GM18526 (cell line): Measurements from ENCODE around the gene VIPR2.

Source experiments
- POLR2A ChIP-seq: IDR thresholded peaks from 3 replicates; pipeline ENCODE4 v1.6.1; 2011; ENCODE audit not compliant: insufficient read length; ENCODE audit errors: extremely low read depth

The VIPR2 gene

DNA sequence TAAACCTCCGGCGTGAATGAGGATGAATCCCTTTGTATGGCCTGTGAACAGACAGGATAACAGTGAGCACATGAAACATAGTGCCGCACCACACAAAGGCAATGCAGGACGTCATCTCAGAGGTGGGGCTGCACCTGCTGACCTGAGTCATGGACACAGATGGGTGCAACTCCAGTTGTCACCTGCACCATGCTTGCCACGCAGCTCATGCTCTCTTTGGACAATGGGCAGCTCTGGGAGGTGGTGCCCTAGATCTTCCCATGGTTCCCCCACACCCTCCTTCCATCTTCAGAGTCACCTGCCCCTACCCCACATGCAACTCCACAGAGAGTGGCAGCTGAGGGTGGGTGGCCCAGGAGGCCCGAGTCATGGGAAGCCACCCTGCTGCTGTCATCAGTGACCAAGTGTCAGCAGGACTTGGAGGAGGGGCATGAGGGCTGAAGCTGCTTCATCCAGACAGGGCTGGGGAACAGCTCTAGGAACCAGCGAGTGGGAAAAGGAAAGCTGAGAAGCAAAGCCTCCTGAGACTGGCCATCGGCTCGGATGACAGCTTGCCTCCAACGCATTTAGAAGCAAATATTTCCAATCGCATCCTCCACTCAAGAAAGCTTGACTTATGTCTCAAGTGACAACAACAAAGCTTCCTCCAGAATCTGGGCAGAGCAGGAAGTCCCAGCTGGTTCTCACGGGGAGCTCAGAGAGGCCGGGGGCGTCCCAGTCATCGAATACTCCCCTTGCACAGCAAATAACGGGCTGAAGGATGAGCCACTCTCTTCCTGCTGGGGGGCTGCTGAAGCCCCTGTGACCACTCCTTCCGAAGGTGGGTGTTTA lies 27.1 kb downstream of the VIPR2 start:
- TF ChIP-seq POLR2A, result no peak

GRCh38 chr7:159116581-159117339 lies 27.9 kb downstream of the VIPR2 start:
- TF ChIP-seq POLR2A, result no peak

DNA sequence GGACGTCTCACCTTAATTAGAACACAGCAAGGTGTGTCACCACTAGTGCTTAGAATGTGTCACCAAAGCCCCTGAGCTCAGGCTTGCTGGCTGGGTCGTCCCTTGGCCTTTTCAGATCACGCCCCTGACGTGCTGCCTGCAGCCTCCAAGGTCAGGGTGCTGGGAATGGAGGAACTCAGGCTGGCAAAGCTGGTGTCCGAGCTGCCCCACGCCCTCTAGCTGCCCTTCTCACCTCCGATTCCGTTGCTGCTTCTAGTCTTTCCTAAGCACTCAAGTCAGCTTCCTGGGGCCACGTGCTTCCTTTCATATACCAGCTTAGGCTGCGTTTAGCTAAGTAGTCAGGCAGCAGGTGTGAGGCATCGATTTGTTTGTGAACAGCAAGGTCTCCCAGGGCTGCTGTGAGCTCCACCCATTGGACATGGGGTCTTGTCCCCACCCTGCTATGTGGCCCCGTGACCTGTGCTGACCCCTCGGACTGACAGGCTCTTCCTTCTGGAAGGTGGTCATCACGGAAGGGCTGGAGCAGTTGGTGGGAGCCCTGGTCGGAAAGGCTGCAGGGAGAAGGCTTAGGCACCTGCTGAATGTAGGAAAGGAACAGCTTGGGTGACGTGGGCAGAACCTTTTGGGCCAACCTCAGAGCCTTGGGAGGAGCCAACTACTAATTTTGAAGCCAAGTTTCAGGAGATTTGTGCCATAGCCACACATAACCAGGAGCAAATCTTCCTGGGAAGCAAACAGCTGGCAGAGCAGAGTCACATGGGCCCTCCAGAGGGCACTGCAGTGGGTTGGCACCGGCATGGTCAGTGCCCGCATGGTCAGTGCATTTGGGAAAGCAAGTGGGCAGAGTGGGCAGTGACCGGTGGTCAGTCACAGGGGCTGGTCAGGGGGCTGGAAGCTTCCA lies 28.8 kb downstream of the VIPR2 start:
- no peak for TF ChIP-seq POLR2A

DNA sequence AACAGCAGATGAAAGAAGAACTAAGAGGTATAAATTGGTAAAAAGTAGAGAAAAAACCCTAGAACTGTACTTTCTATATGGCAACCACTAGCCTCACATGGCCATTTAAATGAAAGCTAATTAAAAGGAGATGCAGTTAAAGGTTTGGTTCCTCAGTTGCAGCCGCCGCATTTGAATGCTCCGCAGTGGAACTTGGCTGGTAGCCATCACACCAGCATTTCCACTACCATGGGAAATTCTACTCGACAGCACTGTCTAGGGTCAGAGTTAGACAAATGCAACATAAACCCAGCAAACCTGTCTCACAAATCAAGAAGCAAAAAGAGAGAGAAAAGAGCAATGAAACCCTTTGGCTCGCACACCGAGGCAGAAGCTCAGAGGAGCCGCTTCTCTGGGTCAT lies 29.7 kb downstream of the VIPR2 start:
- TF ChIP-seq POLR2A, result no peak

DNA sequence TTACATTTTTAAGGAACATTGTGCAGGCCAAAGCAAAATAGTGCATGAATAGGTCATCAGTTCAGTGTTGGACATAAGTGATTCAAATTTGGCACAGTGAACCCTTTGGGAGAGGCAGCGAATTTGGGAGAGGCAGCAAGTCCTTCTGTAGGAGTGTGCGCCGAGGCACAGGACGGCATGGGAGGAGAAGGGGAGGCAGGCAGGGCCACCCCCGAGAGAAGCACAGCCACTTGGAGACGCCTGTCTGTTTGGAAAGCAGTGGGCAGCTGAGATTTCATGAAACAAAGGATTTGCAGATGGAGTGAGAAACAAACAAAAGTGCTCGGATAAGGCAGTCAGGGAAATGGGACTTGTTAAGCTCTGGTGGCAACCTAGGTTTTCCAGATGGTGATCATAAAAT lies 30.6 kb downstream of the VIPR2 start:
- no peak for TF ChIP-seq POLR2A

- no peak for TF ChIP-seq POLR2A
Observed at GRCh38 chr7:159113056-159113455, 31.6 kb downstream of the VIPR2 start.

GRCh38 chr7:159112136-159113011 lies 32.3 kb downstream of the VIPR2 start:
- no peak for TF ChIP-seq POLR2A

- TF ChIP-seq POLR2A, result no peak
Observed at GRCh38 chr7:159109653-159110035, 35.0 kb downstream of the VIPR2 start.

DNA sequence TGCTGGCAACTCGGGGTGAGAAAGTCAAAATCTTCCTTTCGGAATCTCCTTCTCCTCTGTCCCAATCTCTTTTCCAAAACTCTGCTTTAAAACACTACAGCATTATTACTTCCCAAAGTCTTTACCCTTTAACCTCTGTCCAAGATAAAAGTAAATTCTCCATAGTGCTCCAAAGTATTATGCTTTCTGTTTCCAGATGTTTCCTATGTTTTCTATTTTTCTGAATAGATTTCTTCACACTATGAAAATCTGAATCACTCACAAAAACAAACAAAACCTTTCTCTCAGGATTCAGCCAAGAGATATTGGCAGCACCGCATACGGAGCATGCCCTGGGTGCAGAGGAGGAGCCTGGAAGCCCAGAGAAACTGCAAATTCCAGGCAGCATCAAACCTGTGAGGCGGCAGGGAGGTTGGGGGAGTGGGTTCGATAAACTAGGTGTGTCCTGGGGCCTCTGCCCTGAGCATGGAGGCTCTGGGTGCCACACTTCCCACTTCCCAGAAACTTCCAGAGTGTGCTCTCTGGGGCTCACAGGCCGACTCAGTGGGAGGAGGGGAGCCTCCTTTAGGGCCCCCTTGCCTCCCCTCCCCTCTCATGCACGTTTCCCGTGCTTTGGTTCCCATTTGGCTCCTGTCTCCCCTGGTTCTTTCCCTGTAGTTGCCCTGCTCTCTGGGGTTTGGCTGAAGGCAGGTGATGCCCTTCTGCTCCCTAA lies 35.6 kb downstream of the VIPR2 start:
- no peak for TF ChIP-seq POLR2A

DNA sequence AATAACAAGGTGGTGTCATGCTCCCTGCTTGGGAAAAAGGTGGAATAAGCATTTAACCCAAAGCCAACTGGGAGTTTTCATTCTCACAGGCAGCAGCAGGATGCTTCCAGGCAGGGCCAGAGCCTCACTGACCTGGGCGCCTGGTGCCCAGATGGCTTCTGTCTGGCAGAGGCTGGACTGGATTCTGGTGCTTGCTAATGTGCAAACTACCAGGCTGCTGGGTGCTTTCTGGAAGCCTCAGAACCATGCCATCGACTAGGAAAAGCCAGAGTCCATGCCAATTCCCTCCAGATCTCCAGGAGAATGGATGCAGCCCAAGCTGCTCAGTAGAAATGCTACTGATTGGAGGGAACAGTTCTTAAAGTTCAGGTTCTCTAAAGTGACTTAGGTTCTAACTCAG lies 36.2 kb downstream of the VIPR2 start:
- TF ChIP-seq POLR2A, result no peak

- TF ChIP-seq POLR2A, result no peak
Observed at GRCh38 chr7:159107161-159107892, 37.3 kb downstream of the VIPR2 start.

DNA sequence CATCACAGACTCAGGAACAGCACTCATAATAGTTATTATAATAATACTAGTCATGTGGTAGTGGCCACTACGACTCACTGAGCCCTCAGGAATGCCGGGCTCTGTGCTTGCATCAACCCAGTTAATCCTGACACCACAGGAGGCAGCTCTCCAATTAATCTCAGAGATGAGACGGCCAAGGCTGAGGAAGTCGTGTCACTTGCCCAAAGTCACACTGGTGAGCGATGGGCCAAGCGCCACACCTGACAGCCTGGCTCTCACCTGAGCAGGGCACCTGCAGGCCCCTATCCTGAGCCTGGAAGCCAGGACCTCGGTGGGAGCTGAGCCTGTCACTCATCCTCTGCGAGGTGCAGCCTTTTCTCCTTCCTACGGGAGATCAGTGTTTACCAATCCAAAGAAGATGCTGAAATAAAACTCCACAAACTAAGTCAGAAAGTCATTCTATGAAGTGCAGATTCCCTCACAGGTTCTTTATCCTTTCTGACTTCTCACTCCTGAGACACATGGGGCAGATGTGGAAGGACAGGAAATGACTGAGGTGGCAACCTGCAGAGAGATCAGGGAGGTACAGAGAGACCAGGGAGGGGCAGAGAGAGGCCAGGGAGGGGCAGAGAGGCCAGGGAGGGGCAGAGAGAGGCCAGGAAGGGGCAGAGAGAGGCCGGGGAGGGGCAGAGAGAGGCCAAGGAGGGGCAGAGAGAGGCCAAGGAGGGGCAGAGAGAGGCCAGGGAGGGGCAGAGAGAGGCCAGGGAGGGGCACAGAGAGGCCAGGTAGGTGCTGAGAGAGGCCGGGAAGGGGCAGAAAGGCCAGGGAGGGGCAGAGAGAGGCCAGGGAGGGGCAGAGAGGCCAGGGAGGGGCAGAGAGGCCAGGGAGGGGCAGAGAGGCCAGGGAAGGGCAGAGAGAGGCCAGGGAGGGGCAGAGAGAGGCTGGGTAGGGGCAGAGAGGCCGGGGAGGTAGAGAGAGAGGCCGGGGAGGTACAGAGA lies 38.5 kb downstream of the VIPR2 start:
- TF ChIP-seq POLR2A, result no peak
